HG03135 (cell line): Measurements from ENCODE around the gene CDS1.
"Not testable (repeated sequence)": the region's sequence is repeated elsewhere in the genome, so short reads cannot be mapped to it uniquely, and the experiment has no call there.

Experiments used
- ATAC-seq: cut with Tn5 transposase; IDR thresholded peaks from one replicate; pipeline ENCODE4 v1.9.1; 2021; ENCODE audit warnings: mild to moderate bottlenecking, moderate library complexity; ENCODE audit not compliant: unreplicated experiment

The CDS1 gene

GRCh38 chr4:84606645-84607044 is 23.7 kb downstream of the CDS1 start:
- no peak for ATAC-seq

- ATAC-seq: no peak
Observed at GRCh38 chr4:84611531-84611930, 28.6 kb downstream of the CDS1 start.

- ATAC-seq: no peak
Observed at GRCh38 chr4:84614891-84615290, 32.0 kb downstream of the CDS1 start.

- no peak for ATAC-seq
Observed at GRCh38 chr4:84615355-84615754, 32.4 kb downstream of the CDS1 start.

GRCh38 chr4:84622959-84623358 is 40.0 kb downstream of the CDS1 start:
- no peak for ATAC-seq

- no peak for ATAC-seq
Observed at GRCh38 chr4:84623661-84624060, 40.7 kb downstream of the CDS1 start.

GRCh38 chr4:84626673-84627072 is 43.7 kb downstream of the CDS1 start:
- ATAC-seq: no peak

- no peak for ATAC-seq
Observed at GRCh38 chr4:84631573-84631972, 48.6 kb downstream of the CDS1 start.

- ATAC-seq: no peak
Observed at GRCh38 chr4:84632092-84632491, 49.2 kb downstream of the CDS1 start.

GRCh38 chr4:84634961-84635360 is 52.0 kb downstream of the CDS1 start:
- ATAC-seq: no peak

GRCh38 chr4:84638092-84638491 is 55.2 kb downstream of the CDS1 start:
- no peak for ATAC-seq

- ATAC-seq: no peak
Observed at GRCh38 chr4:84639145-84639544, 56.2 kb downstream of the CDS1 start.

- ATAC-seq: no peak
Observed at GRCh38 chr4:84644087-84644486, 61.2 kb downstream of the CDS1 start.

GRCh38 chr4:84647312-84647884 is 64.5 kb downstream of the CDS1 start:
- ATAC-seq: no peak

- ATAC-seq: no peak
Observed at GRCh38 chr4:84648178-84648577, 65.3 kb downstream of the CDS1 start.

- no peak for ATAC-seq
Observed at GRCh38 chr4:84648863-84649647, 66.1 kb downstream of the CDS1 start.

GRCh38 chr4:84651499-84651898 is 68.6 kb downstream of the CDS1 start:
- no peak for ATAC-seq

GRCh38 chr4:84652478-84652877 is 69.6 kb downstream of the CDS1 start:
- no peak for ATAC-seq

GRCh38 chr4:84660606-84661005 is 77.7 kb downstream of the CDS1 start:
- ATAC-seq: no peak

GRCh38 chr4:84661191-84661939 is 78.4 kb downstream of the CDS1 start:
- ATAC-seq: no peak

GRCh38 chr4:84664767-84665166 is 81.8 kb downstream of the CDS1 start:
- not testable (repeated sequence) for ATAC-seq

- ATAC-seq: no peak
Observed at GRCh38 chr4:84666439-84666838, 83.5 kb downstream of the CDS1 start.
